ENCODE measurements around the gene EDN1. TPM values are rescaled to one million over a fixed set of nuclear protein-coding genes. Genes with fewer than 3 reads are reported as not detected.
A peak's percentile ranks its signal among the peaks of the same experiment; 100 is the strongest.

The EDN1 gene
- total and polyA plus RNA-seq, 2 experiments from 2014 or later: 1.8 to 4.1 TPM

DNA sequence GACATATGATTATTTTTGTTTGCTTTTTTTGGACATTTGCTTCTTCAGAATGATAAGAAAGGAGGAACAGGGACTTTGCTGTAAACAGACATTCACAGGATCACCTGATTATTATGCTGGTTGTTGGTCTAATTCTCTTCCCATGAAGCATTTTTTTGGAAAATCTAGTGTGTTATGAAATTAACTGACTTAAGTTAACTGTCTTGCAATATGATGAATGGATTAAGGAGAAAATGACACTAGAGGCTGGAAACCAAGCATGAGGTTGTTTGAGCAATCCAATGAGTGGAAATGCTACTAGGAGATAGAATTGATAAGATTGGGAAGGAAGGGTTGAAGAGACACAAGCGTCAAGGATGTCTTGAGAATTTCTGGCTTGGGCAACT, 13.2 kb upstream of the EDN1 start:
- H3K36me3 ChIP-seq (ENCODE audit: low read depth): no peaks in the 10 kb centered on the region

DNA sequence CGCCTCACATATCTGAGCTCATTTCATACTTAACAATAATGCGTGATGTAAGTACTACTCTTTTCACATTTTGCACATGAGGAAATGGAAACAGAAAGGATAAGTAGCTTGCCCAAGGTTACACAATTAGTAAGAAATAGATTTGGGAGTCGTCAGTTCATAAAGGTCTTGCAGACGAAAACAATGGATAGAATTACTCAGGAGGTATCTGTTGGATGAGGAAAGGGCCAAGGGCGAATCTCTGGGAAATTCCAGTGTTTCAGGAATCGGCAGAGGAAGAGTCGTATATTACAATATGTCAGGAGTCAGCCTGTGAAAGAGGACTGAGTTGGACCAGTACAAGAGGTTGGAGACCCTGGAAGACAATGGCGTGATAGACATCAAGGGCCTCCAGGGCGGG, 12.8 kb upstream of the EDN1 start:
- H3K9me2 ChIP-seq (ENCODE audit: insufficient read depth): no peaks in the 10 kb centered on the region
- H3K9ac ChIP-seq: no peak overlapping the region
- no peaks in the 10 kb centered on the region for H3K27me3 ChIP-seq (replicated peaks; ENCODE audit: insufficient read depth)
- H3K79me2 ChIP-seq (ENCODE audit: insufficient read depth): no peaks in the 10 kb centered on the region
- no peak overlapping the region for H3K27ac ChIP-seq
- DNase-seq: no peak
- H3K36me3 ChIP-seq (ENCODE audit: low read depth): no peaks in the 10 kb centered on the region
- in situ Hi-C loops (cut with MboI): no loop called here
- H3K9me3 ChIP-seq (ENCODE audit: low read depth): no peaks in the 10 kb centered on the region
- H3F3A ChIP-seq (ENCODE audit: insufficient read depth): peaks cover 11% of the 10 kb centered on the region
- no peak overlapping the region for H3K4me3 ChIP-seq
- WGBS, 2 experiments (ENCODE audit: low coverage in 1 of 2, low lambda C conversion rate in 2 of 2, missing lambda C conversion rate in 2 of 2): 95 to 97% methylated on average over 9 of the region's 9 CpGs
- H3K4me2 ChIP-seq (ENCODE audit: unreplicated experiment): no peak overlapping the region
- no peak overlapping the region for H2AFZ ChIP-seq
- TF ChIP-seq EZH2 (IDR thresholded peaks at IDR 0.05; ENCODE audit: insufficient read depth, poor library complexity, severe bottlenecking) (no peak), EZH2phosphoT487 (IDR thresholded peaks at IDR 0.05; ENCODE audit: insufficient read depth, low read depth) (no peak)
- no peaks in the 10 kb centered on the region for H4K20me1 ChIP-seq (ENCODE audit: insufficient read depth)
- H3K4me1 ChIP-seq (ENCODE audit: insufficient read depth): peaks cover 24% of the 10 kb centered on the region

More for the DNA sequence above, 13.2 kb upstream of the EDN1 start:
- Histone ChIP-seq H3K27me3 (replicated peaks; ENCODE audit: insufficient read depth) (no peaks in the 10 kb centered on the region), H3K27ac (no peak overlapping the region), H3K4me3 (no peak overlapping the region), H2AFZ (no peak overlapping the region), H3K9me2 (ENCODE audit: insufficient read depth) (no peaks in the 10 kb centered on the region), H3K4me1 (ENCODE audit: insufficient read depth) (peaks cover 24% of the 10 kb centered on the region), H3K4me2 (ENCODE audit: unreplicated experiment) (no peak overlapping the region), H4K20me1 (ENCODE audit: insufficient read depth) (no peaks in the 10 kb centered on the region), H3K9ac (no peak overlapping the region), H3F3A (ENCODE audit: insufficient read depth) (peaks cover 11% of the 10 kb centered on the region), H3K79me2 (ENCODE audit: insufficient read depth) (no peaks in the 10 kb centered on the region), H3K9me3 (ENCODE audit: low read depth) (no peaks in the 10 kb centered on the region)
- no peak for TF ChIP-seq EZH2 (IDR thresholded peaks at IDR 0.05; ENCODE audit: insufficient read depth, poor library complexity, severe bottlenecking)
- TF ChIP-seq EZH2phosphoT487 (IDR thresholded peaks at IDR 0.05; ENCODE audit: insufficient read depth, low read depth): no peak
- WGBS, 2 experiments (ENCODE audit: low coverage in 1 of 2, low lambda C conversion rate in 2 of 2, missing lambda C conversion rate in 2 of 2): 100% methylated on average over 1 of the region's 1 CpG
- no peak for DNase-seq
- in situ Hi-C loops (cut with MboI): no loop called here

DNA sequence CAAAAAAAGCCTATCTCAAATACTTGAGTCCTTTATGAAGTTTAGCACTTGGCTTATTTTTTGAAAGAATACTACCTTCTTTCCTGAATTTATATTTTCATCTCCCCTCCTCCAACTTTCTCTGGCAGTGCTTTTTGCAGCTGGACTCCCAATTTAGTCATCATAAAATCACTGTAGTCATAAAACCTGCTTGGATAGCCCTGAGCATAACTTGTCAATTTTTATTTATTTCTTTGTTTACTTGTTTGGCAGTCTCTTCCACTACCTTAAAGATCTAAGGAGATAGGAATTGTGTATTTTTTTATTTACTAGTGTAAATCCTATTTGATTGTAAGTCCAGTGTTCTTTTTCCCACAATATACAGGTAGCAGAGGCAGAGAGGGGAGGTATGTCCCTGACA, 11.2 kb upstream of the EDN1 start:
- peak overlapping the region; percentile 35; the same call in 1 of the 2 replicates for H2AFZ ChIP-seq
- in situ Hi-C loops (cut with MboI): no loop called here
- no peaks in the 10 kb centered on the region for H4K20me1 ChIP-seq (ENCODE audit: insufficient read depth)
- H3K36me3 ChIP-seq (ENCODE audit: low read depth): no peaks in the 10 kb centered on the region
- H3K27ac ChIP-seq: 0 out of 2 replicates have a peak overlapping the region, but pooled peaks have one; percentile 2
- no peaks in the 10 kb centered on the region for H3K9me3 ChIP-seq (ENCODE audit: low read depth)
- no peak overlapping the region for H3K4me3 ChIP-seq
- H3K27me3 ChIP-seq (replicated peaks; ENCODE audit: insufficient read depth): no peaks in the 10 kb centered on the region
- no peak for DNase-seq
- H3K9me2 ChIP-seq (ENCODE audit: insufficient read depth): no peaks in the 10 kb centered on the region
- TF ChIP-seq EZH2phosphoT487 (IDR thresholded peaks at IDR 0.05; ENCODE audit: insufficient read depth, low read depth) (no peak), EZH2 (IDR thresholded peaks at IDR 0.05; ENCODE audit: insufficient read depth, poor library complexity, severe bottlenecking) (no peak)
- peak overlapping the region; percentile 14; the same call in 1 of the 2 replicates for H3K9ac ChIP-seq
- H3F3A ChIP-seq (ENCODE audit: insufficient read depth): peaks cover 11% of the 10 kb centered on the region
- peaks cover 24% of the 10 kb centered on the region for H3K4me1 ChIP-seq (ENCODE audit: insufficient read depth)
- no peaks in the 10 kb centered on the region for H3K79me2 ChIP-seq (ENCODE audit: insufficient read depth)
- peak overlapping the region; percentile 52 for H3K4me2 ChIP-seq (ENCODE audit: unreplicated experiment)

DNA sequence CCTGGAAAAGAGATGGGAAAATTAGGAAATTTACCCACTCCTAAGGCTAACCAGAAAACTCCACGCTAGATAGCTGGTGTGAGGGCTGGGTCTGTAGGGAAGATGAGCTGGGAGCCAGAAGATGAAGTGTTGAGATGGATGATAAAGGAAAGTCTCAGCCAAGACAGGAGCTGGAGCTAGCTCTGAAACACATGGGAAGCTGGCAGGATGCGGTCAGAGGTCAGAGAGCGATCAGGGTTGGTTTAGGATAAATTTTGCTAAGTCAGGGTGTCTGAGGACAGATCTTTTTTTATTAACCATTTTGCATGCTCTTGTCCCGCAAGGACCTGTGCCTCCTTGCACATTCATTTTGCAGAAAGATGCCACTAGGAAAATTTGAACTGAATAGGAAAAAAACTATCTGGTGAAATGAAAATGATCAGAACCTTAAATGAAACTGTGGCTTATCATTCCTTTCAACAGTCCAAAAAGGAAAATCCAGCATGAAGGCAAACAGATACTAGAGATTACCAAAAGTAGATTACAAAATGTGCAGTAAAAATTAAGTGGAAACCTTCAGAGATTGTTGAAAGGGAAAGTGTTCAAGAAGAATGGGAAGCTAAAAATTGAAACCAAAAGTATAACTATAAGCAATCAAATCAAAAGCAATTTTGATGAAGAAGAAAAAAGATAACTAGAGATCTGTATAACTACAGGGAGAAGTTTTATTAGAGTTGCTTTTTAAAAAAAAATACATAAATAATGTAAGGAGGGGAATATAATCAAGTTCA, 10.7 kb upstream of the EDN1 start:
- H3F3A ChIP-seq (ENCODE audit: insufficient read depth): peaks cover 11% of the 10 kb centered on the region
- H3K9me3 ChIP-seq (ENCODE audit: low read depth): no peaks in the 10 kb centered on the region
- no peaks in the 10 kb centered on the region for H3K9me2 ChIP-seq (ENCODE audit: insufficient read depth)
- DNase-seq: peak; percentile 40
- TF ChIP-seq EZH2phosphoT487 (IDR thresholded peaks at IDR 0.05; ENCODE audit: insufficient read depth, low read depth): no peak
- no peak for TF ChIP-seq EZH2 (IDR thresholded peaks at IDR 0.05; ENCODE audit: insufficient read depth, poor library complexity, severe bottlenecking)
- H3K79me2 ChIP-seq (ENCODE audit: insufficient read depth): no peaks in the 10 kb centered on the region
- in situ Hi-C loops (cut with MboI): no loop called here
- H3K4me1 ChIP-seq (ENCODE audit: insufficient read depth): peaks cover 24% of the 10 kb centered on the region
- no peaks in the 10 kb centered on the region for H4K20me1 ChIP-seq (ENCODE audit: insufficient read depth)
- peak overlapping the region; percentile 35 for H2AFZ ChIP-seq
- H3K27me3 ChIP-seq (replicated peaks; ENCODE audit: insufficient read depth): no peaks in the 10 kb centered on the region
- H3K9ac ChIP-seq: peak overlapping the region; percentile 14; the same call in 1 of the 2 replicates
- H3K27ac ChIP-seq: peak overlapping the region; percentile 57
- WGBS, 2 experiments (ENCODE audit: low coverage in 1 of 2, low lambda C conversion rate in 2 of 2, missing lambda C conversion rate in 2 of 2): 3 to 7% methylated on average over 4 of the region's 4 CpGs
- H3K36me3 ChIP-seq (ENCODE audit: low read depth): no peaks in the 10 kb centered on the region
- peak overlapping the region; percentile 52 for H3K4me2 ChIP-seq (ENCODE audit: unreplicated experiment)
- H3K4me3 ChIP-seq: 0 out of 2 replicates have a peak overlapping the region, but pooled peaks have one; percentile 23

All from GM23248 (cell line).